Measurements from ENCODE around the gene CDK15. TPM values are rescaled to one million over a fixed set of nuclear protein-coding genes. Genes with fewer than 3 reads are reported as not detected.

The CDK15 gene
- total RNA-seq, 1 donor from 2014 or later, result 0.70 TPM

- TF ChIP-seq CTCF (IDR thresholded peaks at IDR 0.05), result no peak
- Mint-ChIP-seq H3K27ac (ENCODE audit: unreplicated experiment) (no peak overlapping the region), H3K4me1 (ENCODE audit: unreplicated experiment) (peaks cover 19% of the 10 kb centered on the region), H3K4me3 (ENCODE audit: unreplicated experiment) (peak overlapping the region; percentile 71), H3K27me3 (ENCODE audit: unreplicated experiment) (no peaks in the 10 kb centered on the region), H3K36me3 (ENCODE audit: unreplicated experiment) (no peaks in the 10 kb centered on the region), H3K9me3 (ENCODE audit: unreplicated experiment) (no peaks in the 10 kb centered on the region)
- DNase-seq (ENCODE audit: extremely low spot score, unreplicated experiment), result no peak
These were observed 82.1 kb downstream of the CDK15 start for GRCh38 chr2:201888426-201888800.

- H3K27me3 Mint-ChIP-seq (ENCODE audit: unreplicated experiment), result no peaks in the 10 kb centered on the region
These were observed 84.1 kb downstream of the CDK15 start for GRCh38 chr2:201890453-201890852.

DNA sequence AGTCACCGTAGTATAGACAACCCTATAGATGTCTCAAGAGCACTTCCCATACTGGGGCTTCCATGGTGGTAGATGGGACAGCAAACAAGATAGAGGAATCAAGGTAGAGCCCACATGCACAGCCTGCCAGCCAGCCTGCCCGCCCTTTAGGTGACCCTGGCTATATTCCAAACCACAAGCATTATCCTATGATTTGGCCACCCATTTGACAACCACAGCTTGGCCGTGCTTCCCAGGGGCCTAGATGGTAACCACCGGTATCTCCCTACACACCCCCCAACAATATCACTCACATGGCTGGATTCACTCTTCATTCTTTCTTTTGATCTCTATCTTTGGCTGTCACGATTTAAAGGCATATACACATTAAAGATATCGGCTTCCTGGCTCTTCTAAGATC is 85.3 kb downstream of the CDK15 start:
- peaks cover 15% of the 10 kb centered on the region for H3K4me1 Mint-ChIP-seq (ENCODE audit: unreplicated experiment)

More at GRCh38 chr2:201890453-201890852, 84.1 kb downstream of the CDK15 start:
- Mint-ChIP-seq H3K4me3 (ENCODE audit: unreplicated experiment) (no peak overlapping the region), H3K27ac (ENCODE audit: unreplicated experiment) (no peak overlapping the region), H3K4me1 (ENCODE audit: unreplicated experiment) (peaks cover 15% of the 10 kb centered on the region), H3K9me3 (ENCODE audit: unreplicated experiment) (no peaks in the 10 kb centered on the region), H3K36me3 (ENCODE audit: unreplicated experiment) (no peaks in the 10 kb centered on the region)
- DNase-seq (ENCODE audit: extremely low spot score, unreplicated experiment), result no peak
- TF ChIP-seq CTCF (IDR thresholded peaks at IDR 0.05), result no peak

GRCh38 chr2:201892516-201892915 is 86.2 kb downstream of the CDK15 start:
- no peak for DNase-seq (ENCODE audit: extremely low spot score, unreplicated experiment)
- H3K27ac Mint-ChIP-seq (ENCODE audit: unreplicated experiment), result no peak overlapping the region
- H3K4me3 Mint-ChIP-seq (ENCODE audit: unreplicated experiment), result no peak overlapping the region
- H3K27me3 Mint-ChIP-seq (ENCODE audit: unreplicated experiment), result no peaks in the 10 kb centered on the region
- H3K36me3 Mint-ChIP-seq (ENCODE audit: unreplicated experiment), result no peaks in the 10 kb centered on the region
- peaks cover 14% of the 10 kb centered on the region for H3K4me1 Mint-ChIP-seq (ENCODE audit: unreplicated experiment)
- TF ChIP-seq CTCF (IDR thresholded peaks at IDR 0.05), result no peak
- H3K9me3 Mint-ChIP-seq (ENCODE audit: unreplicated experiment), result no peaks in the 10 kb centered on the region

More for the DNA sequence above, 85.3 kb downstream of the CDK15 start:
- H3K27me3 Mint-ChIP-seq (ENCODE audit: unreplicated experiment), result no peaks in the 10 kb centered on the region
- no peaks in the 10 kb centered on the region for H3K36me3 Mint-ChIP-seq (ENCODE audit: unreplicated experiment)
- H3K27ac Mint-ChIP-seq (ENCODE audit: unreplicated experiment), result no peak overlapping the region
- TF ChIP-seq CTCF (IDR thresholded peaks at IDR 0.05), result no peak
- no peaks in the 10 kb centered on the region for H3K9me3 Mint-ChIP-seq (ENCODE audit: unreplicated experiment)
- no peak for DNase-seq (ENCODE audit: extremely low spot score, unreplicated experiment)
- H3K4me3 Mint-ChIP-seq (ENCODE audit: unreplicated experiment), result no peak overlapping the region

DNA sequence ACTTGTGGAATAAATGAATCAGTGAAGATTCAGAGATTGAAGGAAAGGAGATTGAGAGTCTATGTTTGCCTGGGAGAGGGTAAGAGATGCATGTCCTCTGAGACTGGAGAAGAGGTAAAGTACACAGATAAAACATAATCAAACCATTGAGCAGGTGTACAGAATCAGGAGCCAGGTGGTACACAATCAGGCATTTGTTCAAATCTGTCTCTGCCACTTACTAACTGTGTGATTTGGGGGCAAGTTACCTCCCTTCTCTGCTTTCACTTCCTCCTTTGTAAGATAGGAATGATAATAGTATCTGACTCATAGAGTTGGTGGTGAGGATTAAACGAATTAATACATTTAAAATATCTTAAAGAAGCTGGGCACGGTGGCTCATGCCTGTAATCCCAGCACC is 94.0 kb downstream of the CDK15 start:
- H3K9me3 Mint-ChIP-seq (ENCODE audit: unreplicated experiment), result no peaks in the 10 kb centered on the region
- no peak for TF ChIP-seq CTCF (IDR thresholded peaks at IDR 0.05)
- no peaks in the 10 kb centered on the region for H3K27me3 Mint-ChIP-seq (ENCODE audit: unreplicated experiment)
- no peaks in the 10 kb centered on the region for H3K36me3 Mint-ChIP-seq (ENCODE audit: unreplicated experiment)
- H3K27ac Mint-ChIP-seq (ENCODE audit: unreplicated experiment), result no peak overlapping the region
- no peak overlapping the region for H3K4me3 Mint-ChIP-seq (ENCODE audit: unreplicated experiment)
- no peak for DNase-seq (ENCODE audit: extremely low spot score, unreplicated experiment)
- H3K4me1 Mint-ChIP-seq (ENCODE audit: unreplicated experiment), result peaks cover 8% of the 10 kb centered on the region
